ENCODE results near the gene CDKAL1. TPM values are rescaled to one million over a fixed set of nuclear protein-coding genes. Genes with fewer than 3 reads are reported as not detected.
A peak's percentile ranks its signal among the peaks of the same experiment; 100 is the strongest.

Gene CDKAL1
- total and polyA plus RNA-seq, 4 donors = 2.0 to 12.9 (median 6.7) TPM

- TF ChIP-seq RAD21 (IDR thresholded peaks at IDR 0.05) (peak in 1 of 2 donors; percentile 43), SP1 (IDR thresholded peaks at IDR 0.05) (no peak)
- H3K36me3 ChIP-seq (ENCODE audit: control insufficient read depth in 4 of 4, insufficient read depth in 3 of 4, low read depth in 1 of 4, low read length in 3 of 4) = no peaks in the 10 kb centered on the region
- H3K9me3 ChIP-seq (ENCODE audit: control insufficient read depth in 4 of 4, low read length in 3 of 4) = no peaks in the 10 kb centered on the region
- WGBS = 78% methylated on average over 7 of the region's 7 CpGs
- peaks cover 8 to 23% (median 17%) of the 10 kb centered on the region in 4 donors for H3K4me1 ChIP-seq (ENCODE audit: control insufficient read depth in 4 of 4, insufficient read depth in 4 of 4, low read length in 3 of 4)
- no peak overlapping the region for H3K27ac ChIP-seq (ENCODE audit: low read depth in 1 of 2, low read length in 2 of 2)
- no peak for DNase-seq (ENCODE audit: low spot score)
- no peaks in the 10 kb centered on the region for H3K27me3 ChIP-seq (ENCODE audit: control insufficient read depth in 4 of 4, insufficient read depth in 4 of 4, low read length in 3 of 4)
- no peak overlapping the region for H3K4me3 ChIP-seq (ENCODE audit: low read depth in 1 of 3, low read length in 3 of 3)
- H3K9ac ChIP-seq (ENCODE audit: low read depth in 1 of 2, low read length in 2 of 2) = no peak overlapping the region
Measured at GRCh38 chr6:20873425-20874190, 339.4 kb downstream of the CDKAL1 start.

GRCh38 chr6:20875369-20875963, 341.2 kb downstream of the CDKAL1 start:
- H3K4me3 ChIP-seq (ENCODE audit: low read depth in 1 of 3, low read length in 3 of 3) = no peak overlapping the region
- no peak overlapping the region for H3K9ac ChIP-seq (ENCODE audit: low read depth in 1 of 2, low read length in 2 of 2)
- TF ChIP-seq HNF4G (IDR thresholded peaks at IDR 0.05) = no peak
- TF ChIP-seq FOXA2 (IDR thresholded peaks at IDR 0.05) = no peak
- TF ChIP-seq CTCF (IDR thresholded peaks at IDR 0.05; ENCODE audit: low read depth, low read length, missing input control) = peak; percentile 28
- peak; percentile 70 to 74 for TF ChIP-seq RAD21 (IDR thresholded peaks at IDR 0.05)
- TF ChIP-seq MAX (IDR thresholded peaks at IDR 0.05) = no peak
- TF ChIP-seq TAF1 (conservative IDR thresholded peaks at IDR 0.05) = no peak
- TF ChIP-seq FOXA1 (IDR thresholded peaks at IDR 0.05) = no peak
- no peaks in the 10 kb centered on the region for H3K27me3 ChIP-seq (ENCODE audit: control insufficient read depth in 4 of 4, insufficient read depth in 4 of 4, low read length in 3 of 4)
- H3K9me3 ChIP-seq (ENCODE audit: control insufficient read depth in 4 of 4, low read length in 3 of 4) = no peaks in the 10 kb centered on the region
- H3K27ac ChIP-seq (ENCODE audit: low read depth in 1 of 2, low read length in 2 of 2) = no peak overlapping the region
- 97% methylated on average over 1 of the region's 1 CpG for WGBS
- DNase-seq (ENCODE audit: low spot score) = no peak
- no peaks in the 10 kb centered on the region for H3K36me3 ChIP-seq (ENCODE audit: control insufficient read depth in 4 of 4, insufficient read depth in 3 of 4, low read depth in 1 of 4, low read length in 3 of 4)
- peaks cover 10 to 31% (median 21%) of the 10 kb centered on the region in 4 donors for H3K4me1 ChIP-seq (ENCODE audit: control insufficient read depth in 4 of 4, insufficient read depth in 4 of 4, low read length in 3 of 4)

GRCh38 chr6:20876036-20876435, 341.8 kb downstream of the CDKAL1 start:
- H3K9ac ChIP-seq (ENCODE audit: low read depth in 1 of 2, low read length in 2 of 2) = peak overlapping the region in 1 of 2 donors; percentile 10
- H3K4me3 ChIP-seq (ENCODE audit: low read depth in 1 of 3, low read length in 3 of 3) = no peak overlapping the region
- no peaks in the 10 kb centered on the region for H3K9me3 ChIP-seq (ENCODE audit: control insufficient read depth in 4 of 4, low read length in 3 of 4)
- no peaks in the 10 kb centered on the region for H3K36me3 ChIP-seq (ENCODE audit: control insufficient read depth in 4 of 4, insufficient read depth in 3 of 4, low read depth in 1 of 4, low read length in 3 of 4)
- 73% methylated on average over 2 of the region's 2 CpGs for WGBS
- peaks cover 11 to 37% (median 25%) of the 10 kb centered on the region in 4 donors for H3K4me1 ChIP-seq (ENCODE audit: control insufficient read depth in 4 of 4, insufficient read depth in 4 of 4, low read length in 3 of 4)
- no peak for DNase-seq (ENCODE audit: low spot score)
- H3K27me3 ChIP-seq (ENCODE audit: control insufficient read depth in 4 of 4, insufficient read depth in 4 of 4, low read length in 3 of 4) = no peaks in the 10 kb centered on the region
- peak overlapping the region; percentile 63 to 97 for H3K27ac ChIP-seq (ENCODE audit: low read depth in 1 of 2, low read length in 2 of 2)
- TF ChIP-seq MAX (IDR thresholded peaks at IDR 0.05) (no peak), REST (IDR thresholded peaks at IDR 0.05) (no peak), CTCF (IDR thresholded peaks at IDR 0.05; ENCODE audit: low read depth, low read length, missing input control) (no peak), NR2F2 (IDR thresholded peaks at IDR 0.05) (no peak), ZBTB33 (IDR thresholded peaks at IDR 0.05) (no peak), FOXA2 (IDR thresholded peaks at IDR 0.05) (no peak), SP1 (IDR thresholded peaks at IDR 0.05) (no peak), JUND (IDR thresholded peaks at IDR 0.05) (no peak), ATF3 (IDR thresholded peaks at IDR 0.05) (no peak), GABPA (IDR thresholded peaks at IDR 0.05 in 1 of 2, conservative IDR thresholded peaks at IDR 0.05 in 1 of 2) (no peak), RAD21 (IDR thresholded peaks at IDR 0.05) (no peak), FOXA1 (IDR thresholded peaks at IDR 0.05) (no peak), YY1 (IDR thresholded peaks at IDR 0.05) (no peak)

Measured in liver (tissue), 9 donors.